ENCODE measurements around the gene STX8. TPM values are rescaled to one million over a fixed set of nuclear protein-coding genes. Genes with fewer than 3 reads are reported as not detected.

STX8 gene
- total and polyA plus RNA-seq, 9 of the 15 experiments (the other 6 are each of a cell fraction or from before 2014, with no cell fraction given): 14.6 to 42.5 (median 22.1) TPM

GRCh38 chr17:9227819-9228407 is 347.7 kb downstream of the STX8 start:
- intact Hi-C loops (cut with micrococcal nuclease): no loop called here
- DNase-seq (ENCODE audit: extremely low read depth in 1 of 4, low spot score in 3 of 4) (no peak), FAIRE-seq (no peak), ATAC-seq (no peak)
- Histone ChIP-seq H3K4me2 (ENCODE audit: insufficient read depth, low read length) (no peak overlapping the region), H3K4me3 (no peak overlapping the region), H3K9ac (ENCODE audit: insufficient read depth in 1 of 2, low read depth in 2 of 2, low read length in 2 of 2) (no peak overlapping the region), H3K36me3 (ENCODE audit: control insufficient read depth, insufficient read depth, low read length) (no peaks in the 10 kb centered on the region), H3K27ac (ENCODE audit: extremely low read depth, low read depth, low read length) (no peak overlapping the region), H3K9me1 (ENCODE audit: control insufficient read depth, insufficient read depth, low read length) (no peaks in the 10 kb centered on the region), H3K79me2 (ENCODE audit: control insufficient read depth, insufficient read depth, low read length) (no peaks in the 10 kb centered on the region), H3K9me3 (replicated peaks; ENCODE audit: control insufficient read depth, insufficient read depth, low read depth, low read length) (no peaks in the 10 kb centered on the region), H2AFZ (ENCODE audit: low read depth, low read length) (no peak overlapping the region), H3K4me1 (replicated peaks in 1 of 2; ENCODE audit: control insufficient read depth in 2 of 2, insufficient read depth in 2 of 2, low read length in 2 of 2) (peaks cover 0 to 3% of the 10 kb centered on the region in 2 experiments; a peak in 2 of 5 replicates), H4K20me1 (replicated peaks; ENCODE audit: control insufficient read depth, insufficient read depth, low read length) (no peaks in the 10 kb centered on the region), H3K27me3 (ENCODE audit: control insufficient read depth in 2 of 2, insufficient read depth in 2 of 2, low read length in 2 of 2) (peaks cover 0 to 15% of the 10 kb centered on the region in 2 experiments; a peak in 2 of 5 replicates)
- ChIA-PET CTCF (ENCODE audit: low intra/inter-chr PET ratio) (no interaction called here), POLR2A (no interaction called here)
- in situ Hi-C loops (cut with MboI): no loop called here
- WGBS (ENCODE audit: insufficient coverage, low coverage, missing lambda C conversion rate): 11% methylated on average over 7 of the region's 13 CpGs
- BruUV-seq (replicated peaks): no TSS peak
- TF ChIP-seq ZNF316 (IDR thresholded peaks at IDR 0.05) (peak; percentile 37; the same call in 1 of the 2 replicates), PHTF2 (CRISPR knock-in tag; IDR thresholded peaks at IDR 0.05) (no peak)

- Histone ChIP-seq H3K4me1 (replicated peaks in 1 of 2; ENCODE audit: control insufficient read depth in 2 of 2, insufficient read depth in 2 of 2, low read length in 2 of 2) (peaks cover 0 to 3% of the 10 kb centered on the region in 2 experiments; a peak in 2 of 5 replicates), H3K9ac (ENCODE audit: insufficient read depth in 1 of 2, low read depth in 2 of 2, low read length in 2 of 2) (no peak overlapping the region), H3K4me3 (no peak overlapping the region), H2AFZ (ENCODE audit: low read depth, low read length) (no peak overlapping the region), H3K27me3 (ENCODE audit: control insufficient read depth in 2 of 2, insufficient read depth in 2 of 2, low read length in 2 of 2) (peaks cover 0 to 9% of the 10 kb centered on the region in 2 experiments; a peak in 2 of 5 replicates), H3K27ac (ENCODE audit: extremely low read depth, low read depth, low read length) (no peak overlapping the region), H4K20me1 (replicated peaks; ENCODE audit: control insufficient read depth, insufficient read depth, low read length) (no peaks in the 10 kb centered on the region), H3K79me2 (ENCODE audit: control insufficient read depth, insufficient read depth, low read length) (no peaks in the 10 kb centered on the region), H3K36me3 (ENCODE audit: control insufficient read depth, insufficient read depth, low read length) (no peaks in the 10 kb centered on the region), H3K4me2 (ENCODE audit: insufficient read depth, low read length) (no peak overlapping the region), H3K9me1 (ENCODE audit: control insufficient read depth, insufficient read depth, low read length) (no peaks in the 10 kb centered on the region), H3K9me3 (replicated peaks; ENCODE audit: control insufficient read depth, insufficient read depth, low read depth, low read length) (no peaks in the 10 kb centered on the region)
- BruUV-seq (replicated peaks): no TSS peak
- ChIA-PET POLR2A (no interaction called here), CTCF (ENCODE audit: low intra/inter-chr PET ratio) (no interaction called here)
- ATAC-seq (no peak), DNase-seq (ENCODE audit: extremely low read depth in 1 of 4, low spot score in 3 of 4) (no peak), FAIRE-seq (no peak)
- 13% methylated on average over 4 of the region's 14 CpGs for WGBS (ENCODE audit: insufficient coverage, low coverage, missing lambda C conversion rate)
- intact Hi-C loops (cut with micrococcal nuclease): no loop called here
- in situ Hi-C loops (cut with MboI): no loop called here
- no peak for TF ChIP-seq HNRNPUL1 (IDR thresholded peaks at IDR 0.05; ENCODE audit: low read length)
- TF ChIP-seq GTF2E2 (tag; IDR thresholded peaks at IDR 0.05): no peak
- TF ChIP-seq U2AF2 (optimal IDR thresholded peaks at IDR 0.05; ENCODE audit: low read depth, low read length): no peak
- TF ChIP-seq MXI1 (IDR thresholded peaks at IDR 0.05; ENCODE audit: low read depth, low read length): no peak
- TF ChIP-seq HMGXB4 (CRISPR knock-in tag; IDR thresholded peaks at IDR 0.05): no peak
- TF ChIP-seq ZNF780A (CRISPR knock-in tag; IDR thresholded peaks at IDR 0.05): no peak
- no peak for TF ChIP-seq PTRF (tag; IDR thresholded peaks at IDR 0.05)
- TF ChIP-seq CREB3L1 (IDR thresholded peaks at IDR 0.05; ENCODE audit: borderline replicate concordance, low read depth): no peak
- no peak for TF ChIP-seq FOXA1 (IDR thresholded peaks at IDR 0.05; ENCODE audit: borderline replicate concordance)
- no peak for TF ChIP-seq SMARCC2 (IDR thresholded peaks at IDR 0.05; ENCODE audit: low read depth)
- no peak for TF ChIP-seq RHOXF2B (CRISPR knock-in tag; conservative IDR thresholded peaks at IDR 0.05)
Observed at GRCh38 chr17:9226794-9227135, 348.9 kb downstream of the STX8 start.
